ENCODE results near the gene GRIN3A. TPM values are rescaled to one million over a fixed set of nuclear protein-coding genes. Genes with fewer than 3 reads are reported as not detected.
"Not testable (repeated sequence)": the region's sequence is repeated elsewhere in the genome, so short reads cannot be mapped to it uniquely, and the experiment has no call there.

The GRIN3A gene
- total RNA-seq, 1 experiment from 2014 or later = not detected

DNA sequence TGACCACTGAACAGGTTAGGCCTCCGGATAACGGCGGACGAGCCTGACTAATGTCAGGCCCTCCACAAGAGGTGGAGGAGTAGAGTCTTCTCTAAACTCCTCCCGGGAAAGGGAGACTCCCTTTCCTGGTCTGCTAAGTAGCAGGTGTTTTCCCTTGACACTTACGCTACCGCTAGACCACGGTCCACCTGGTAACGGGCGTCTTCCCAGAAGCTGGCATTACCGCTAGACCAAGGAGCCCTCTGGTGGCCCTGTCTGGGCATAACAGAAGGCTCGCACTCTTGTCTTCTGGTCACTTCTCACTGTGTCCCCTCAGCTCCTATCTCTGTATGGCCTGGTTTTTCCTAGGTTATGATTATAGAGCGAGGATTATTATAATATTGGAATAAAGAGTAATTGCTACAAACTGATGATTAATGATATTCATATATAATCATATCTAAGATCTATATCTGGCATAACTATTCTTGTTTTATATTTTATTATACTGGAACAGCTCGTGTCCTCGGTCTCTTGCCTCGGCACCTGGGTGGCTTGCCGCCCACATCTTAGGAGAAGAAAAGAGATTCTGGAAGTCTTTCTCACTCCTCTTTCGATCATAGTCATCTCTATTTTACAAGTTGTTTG lies 188.9 kb downstream of the GRIN3A start:
- H3K27ac Mint-ChIP-seq (ENCODE audit: low read depth, unreplicated experiment); H3K27me3 Mint-ChIP-seq (ENCODE audit: insufficient read depth, unreplicated experiment); DNase-seq (ENCODE audit: unreplicated experiment); BruUV-seq (replicated peaks); POLR2A ChIA-PET; H3K9me3 Mint-ChIP-seq (ENCODE audit: unreplicated experiment); intact Hi-C loops (cut with micrococcal nuclease); H3K4me3 Mint-ChIP-seq (ENCODE audit: unreplicated experiment); H3K4me1 Mint-ChIP-seq (ENCODE audit: insufficient read depth, unreplicated experiment): not testable (repeated sequence)
- CTCF ChIA-PET = interaction anchor here (0.6 to 1.7 kb wide), 7 partner anchors 13 to 1534 kb away, joined by 3 to 7 read pairs (median 3); no protein-coding TSS in a partner anchor
- TF ChIP-seq, protein P1, sequence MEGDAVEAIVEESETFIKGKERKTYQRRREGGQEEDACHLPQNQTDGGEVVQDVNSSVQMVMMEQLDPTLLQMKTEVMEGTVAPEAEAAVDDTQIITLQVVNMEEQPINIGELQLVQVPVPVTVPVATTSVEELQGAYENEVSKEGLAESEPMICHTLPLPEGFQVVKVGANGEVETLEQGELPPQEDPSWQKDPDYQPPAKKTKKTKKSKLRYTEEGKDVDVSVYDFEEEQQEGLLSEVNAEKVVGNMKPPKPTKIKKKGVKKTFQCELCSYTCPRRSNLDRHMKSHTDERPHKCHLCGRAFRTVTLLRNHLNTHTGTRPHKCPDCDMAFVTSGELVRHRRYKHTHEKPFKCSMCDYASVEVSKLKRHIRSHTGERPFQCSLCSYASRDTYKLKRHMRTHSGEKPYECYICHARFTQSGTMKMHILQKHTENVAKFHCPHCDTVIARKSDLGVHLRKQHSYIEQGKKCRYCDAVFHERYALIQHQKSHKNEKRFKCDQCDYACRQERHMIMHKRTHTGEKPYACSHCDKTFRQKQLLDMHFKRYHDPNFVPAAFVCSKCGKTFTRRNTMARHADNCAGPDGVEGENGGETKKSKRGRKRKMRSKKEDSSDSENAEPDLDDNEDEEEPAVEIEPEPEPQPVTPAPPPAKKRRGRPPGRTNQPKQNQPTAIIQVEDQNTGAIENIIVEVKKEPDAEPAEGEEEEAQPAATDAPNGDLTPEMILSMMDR (IDR thresholded peaks at IDR 0.05; ENCODE audit: unreplicated experiment) = peak; percentile 35
- peaks cover 75% of the 10 kb centered on the region for H3K36me3 Mint-ChIP-seq (ENCODE audit: insufficient read depth, unreplicated experiment)

DNA sequence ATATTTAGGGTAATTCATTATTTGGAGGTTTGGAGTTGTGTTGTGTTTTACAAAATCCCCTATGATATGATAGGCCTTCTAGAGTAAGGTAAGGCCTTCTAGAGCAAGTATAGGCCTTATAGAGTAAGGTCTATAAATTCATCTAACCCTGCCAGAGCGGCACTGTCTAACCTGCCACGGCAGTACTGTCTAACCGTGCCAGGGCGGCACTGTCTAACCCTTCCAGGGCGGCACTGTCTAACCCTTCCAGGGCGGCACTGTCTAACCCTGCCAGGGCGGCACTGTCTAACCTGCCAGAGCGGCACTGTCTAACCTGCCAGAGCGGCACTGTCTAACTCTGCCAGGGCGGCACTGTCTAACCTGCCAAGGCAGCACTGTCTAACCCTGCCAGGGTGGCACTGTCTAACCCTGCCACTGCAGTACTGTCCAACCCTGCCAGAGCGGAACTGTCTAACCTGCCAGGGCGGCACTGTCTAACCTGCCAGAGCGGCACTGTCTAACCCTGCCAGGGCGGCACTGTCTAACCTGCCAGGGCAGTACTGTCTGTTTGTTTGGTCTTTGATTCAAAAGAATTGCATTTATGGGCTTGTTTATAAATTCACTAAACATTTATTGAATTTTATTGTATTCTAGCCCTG lies 195.2 kb downstream of the GRIN3A start:
- Mint-ChIP-seq H3K36me3 (ENCODE audit: insufficient read depth, unreplicated experiment) (peaks cover 42% of the 10 kb centered on the region), H3K4me1 (ENCODE audit: insufficient read depth, unreplicated experiment) (peaks cover 5% of the 10 kb centered on the region), H3K4me3 (ENCODE audit: unreplicated experiment) (no peak overlapping the region), H3K9me3 (ENCODE audit: unreplicated experiment) (no peaks in the 10 kb centered on the region), H3K27ac (ENCODE audit: low read depth, unreplicated experiment) (no peak overlapping the region), H3K27me3 (ENCODE audit: insufficient read depth, unreplicated experiment) (no peaks in the 10 kb centered on the region)
- TF ChIP-seq, protein P1 (IDR thresholded peaks at IDR 0.05; ENCODE audit: unreplicated experiment) = no peak
- intact Hi-C loops (cut with micrococcal nuclease) = no loop called here
- ChIA-PET POLR2A (no interaction called here), CTCF (interaction anchor here (0.9 to 3.2 kb wide), 2 partner anchors 11 to 84 kb away, joined by 4 to 12 read pairs; no protein-coding TSS in a partner anchor)
- no peak for DNase-seq (ENCODE audit: unreplicated experiment)
- no TSS peak for BruUV-seq (replicated peaks)

DNA sequence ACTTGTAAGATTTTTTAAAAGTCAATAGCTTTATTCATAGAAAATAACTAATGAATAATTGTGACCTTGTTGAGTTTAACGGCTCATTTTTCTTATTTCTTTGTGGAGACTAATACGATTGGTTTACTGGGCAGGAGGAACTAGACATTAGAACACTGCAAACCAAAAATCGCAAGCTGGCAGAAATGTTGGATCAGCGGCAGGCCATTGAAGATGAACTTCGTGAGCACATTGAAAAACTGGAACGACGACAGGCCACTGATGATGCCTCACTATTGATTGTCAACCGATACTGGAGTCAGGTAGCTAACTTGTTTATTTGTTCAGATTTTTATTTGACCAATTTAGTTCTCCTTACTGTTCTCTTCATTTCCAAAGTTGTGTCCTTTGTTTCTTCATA lies 198.4 kb downstream of the GRIN3A start:
- H3K4me3 Mint-ChIP-seq (ENCODE audit: unreplicated experiment) = no peak overlapping the region
- no peaks in the 10 kb centered on the region for H3K27me3 Mint-ChIP-seq (ENCODE audit: insufficient read depth, unreplicated experiment)
- TF ChIP-seq, protein P1 (IDR thresholded peaks at IDR 0.05; ENCODE audit: unreplicated experiment) = no peak
- intact Hi-C loops (cut with micrococcal nuclease) = no loop called here
- no peaks in the 10 kb centered on the region for H3K9me3 Mint-ChIP-seq (ENCODE audit: unreplicated experiment)
- peaks cover 5% of the 10 kb centered on the region for H3K4me1 Mint-ChIP-seq (ENCODE audit: insufficient read depth, unreplicated experiment)
- no peak for DNase-seq (ENCODE audit: unreplicated experiment)
- ChIA-PET POLR2A (no interaction called here), CTCF (interaction anchor here (1.1 to 26.6 kb wide), 3 partner anchors 21 to 75 kb away, joined by 4 to 751 read pairs (median 4); no protein-coding TSS in a partner anchor)
- peaks cover 11% of the 10 kb centered on the region for H3K36me3 Mint-ChIP-seq (ENCODE audit: insufficient read depth, unreplicated experiment)
- H3K27ac Mint-ChIP-seq (ENCODE audit: low read depth, unreplicated experiment) = no peak overlapping the region
- no TSS peak for BruUV-seq (replicated peaks)

DNA sequence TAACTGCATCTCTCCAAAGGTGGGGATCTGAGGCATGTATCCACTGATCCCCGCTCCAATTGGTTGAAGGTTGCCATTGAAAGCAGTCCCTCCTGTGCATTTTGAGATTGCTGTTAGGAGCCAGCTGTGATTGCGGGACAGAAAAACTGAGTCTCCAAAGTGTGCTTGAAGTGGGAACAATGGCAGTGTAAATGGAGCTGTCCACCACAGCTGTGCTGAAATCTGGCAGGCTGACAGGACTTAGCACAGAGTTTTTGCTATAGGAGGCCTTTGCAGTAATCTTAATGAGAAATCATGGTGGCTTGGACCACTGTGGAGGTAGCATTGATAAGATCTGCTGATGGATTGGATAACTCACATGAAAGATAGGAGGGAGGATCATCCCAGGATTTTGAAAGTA lies 201.5 kb downstream of the GRIN3A start:
- POLR2A ChIA-PET = interaction anchor here (0.6 to 1.3 kb wide), 3 partner anchors 23 to 71 kb away, joined by 3 read pairs; no protein-coding TSS in a partner anchor
- intact Hi-C loops (cut with micrococcal nuclease) = no loop called here
- CTCF ChIA-PET = interaction anchor here (0.7 to 26.6 kb wide), 9 partner anchors 7 to 190 kb away, joined by 3 to 751 read pairs (median 4); no protein-coding TSS in a partner anchor
- Mint-ChIP-seq H3K9me3 (ENCODE audit: unreplicated experiment) (no peaks in the 10 kb centered on the region), H3K36me3 (ENCODE audit: insufficient read depth, unreplicated experiment) (no peaks in the 10 kb centered on the region), H3K27ac (ENCODE audit: low read depth, unreplicated experiment) (no peak overlapping the region), H3K27me3 (ENCODE audit: insufficient read depth, unreplicated experiment) (no peaks in the 10 kb centered on the region), H3K4me1 (ENCODE audit: insufficient read depth, unreplicated experiment) (peaks cover 13% of the 10 kb centered on the region), H3K4me3 (ENCODE audit: unreplicated experiment) (no peak overlapping the region)
- peak; percentile 38 for DNase-seq (ENCODE audit: unreplicated experiment)
- TF ChIP-seq, protein P1 (IDR thresholded peaks at IDR 0.05; ENCODE audit: unreplicated experiment) = no peak
- no TSS peak for BruUV-seq (replicated peaks)
